ENCODE data around the gene ETV5. TPM values are rescaled to one million over a fixed set of nuclear protein-coding genes. Genes with fewer than 3 reads are reported as not detected.

The ETV5 gene
- total RNA-seq, 6 donors from 2014 or later: 15.7 to 95.8 (median 41.4) TPM

- Histone ChIP-seq H3K36me3 (no peaks in the 10 kb centered on the region), H3K4me3 (no peak overlapping the region), H3K4me1 (no peaks in the 10 kb centered on the region), H3K9me3 (no peaks in the 10 kb centered on the region), H3K27ac (no peak overlapping the region), H3K27me3 (no peaks in the 10 kb centered on the region)
- WGBS, 2 donors: 80 to 87% methylated on average over 4 of the region's 4 CpGs
- no peak for ATAC-seq (ENCODE audit: low FRiP score in 2 of 2)
- TF ChIP-seq POLR2AphosphoS5 (IDR thresholded peaks at IDR 0.05) (no peak), POLR2A (IDR thresholded peaks at IDR 0.05) (no peak), EP300 (IDR thresholded peaks at IDR 0.05) (no peak), CTCF (IDR thresholded peaks at IDR 0.05) (no peak)
- no peak for DNase-seq
Observed at GRCh38 chr3:186012137-186012536, 96.8 kb downstream of the ETV5 start.

DNA sequence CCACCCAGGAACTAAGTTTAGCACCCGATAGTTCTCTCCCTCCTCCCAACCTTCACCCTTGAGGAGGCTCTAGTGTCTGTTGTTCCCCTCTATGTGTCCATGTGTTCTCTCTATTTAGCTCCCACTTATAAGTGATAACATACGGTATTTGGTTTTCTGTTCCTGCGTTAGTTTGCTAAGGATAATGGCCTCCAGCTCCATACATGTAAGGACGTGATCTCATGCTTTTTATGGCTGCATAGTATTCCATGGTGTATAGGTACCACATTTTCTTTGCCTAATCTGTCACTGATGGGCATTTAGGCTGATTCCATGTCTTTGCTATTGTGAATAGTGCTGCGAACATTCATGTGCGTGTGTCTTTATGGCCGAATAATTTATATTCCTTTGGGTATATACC lies 104.2 kb downstream of the ETV5 start:
- DNase-seq (no peak), ATAC-seq (ENCODE audit: low FRiP score in 2 of 2) (no peak)
- Histone ChIP-seq H3K9me3 (no peaks in the 10 kb centered on the region), H3K27ac (no peak overlapping the region), H3K4me3 (no peak overlapping the region), H3K27me3 (no peaks in the 10 kb centered on the region), H3K4me1 (no peaks in the 10 kb centered on the region), H3K36me3 (no peaks in the 10 kb centered on the region)
- TF ChIP-seq POLR2AphosphoS5 (IDR thresholded peaks at IDR 0.05) (no peak), POLR2A (IDR thresholded peaks at IDR 0.05) (no peak), CTCF (IDR thresholded peaks at IDR 0.05) (no peak), EP300 (IDR thresholded peaks at IDR 0.05) (no peak)
- WGBS, 2 donors: 89 to 96% methylated on average over 7 of the region's 7 CpGs

- DNase-seq (no peak), ATAC-seq (ENCODE audit: low FRiP score in 2 of 2) (no peak)
- H3K4me1 ChIP-seq: no peaks in the 10 kb centered on the region
Observed at GRCh38 chr3:186004209-186004608, 104.7 kb downstream of the ETV5 start.

DNA sequence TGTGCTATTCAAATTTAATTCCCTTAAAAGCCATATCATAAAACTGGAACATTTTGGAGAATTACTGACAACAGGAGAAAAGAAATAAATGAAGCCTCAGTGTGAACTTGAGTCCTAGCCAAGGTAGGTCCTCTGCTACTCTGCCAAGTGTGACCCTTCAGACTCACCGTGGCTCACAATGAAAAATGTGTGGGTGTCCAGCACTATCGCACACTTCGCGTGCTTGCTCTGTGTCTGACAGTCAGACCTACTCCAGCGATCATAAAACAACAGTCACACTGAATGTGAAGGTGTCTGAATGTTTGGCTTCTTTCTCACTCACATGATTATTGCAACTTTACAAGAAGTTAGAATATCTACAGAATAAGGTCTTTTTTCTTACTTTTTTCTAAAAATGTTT lies 105.3 kb downstream of the ETV5 start:
- Histone ChIP-seq H3K9me3 (no peaks in the 10 kb centered on the region), H3K27ac (no peak overlapping the region), H3K4me1 (no peaks in the 10 kb centered on the region), H3K4me3 (no peak overlapping the region), H3K36me3 (no peaks in the 10 kb centered on the region), H3K27me3 (no peaks in the 10 kb centered on the region)
- DNase-seq (no peak), ATAC-seq (ENCODE audit: low FRiP score in 2 of 2) (no peak)
- TF ChIP-seq CTCF (IDR thresholded peaks at IDR 0.05): no peak
- TF ChIP-seq POLR2AphosphoS5 (IDR thresholded peaks at IDR 0.05): no peak
- TF ChIP-seq EP300 (IDR thresholded peaks at IDR 0.05): no peak
- TF ChIP-seq POLR2A (IDR thresholded peaks at IDR 0.05): no peak
- 70 to 76% methylated on average over 5 of the region's 5 CpGs for WGBS, 2 donors

More at GRCh38 chr3:186004209-186004608, 104.7 kb downstream of the ETV5 start:
- no peaks in the 10 kb centered on the region for H3K27me3 ChIP-seq
- no peaks in the 10 kb centered on the region for H3K36me3 ChIP-seq
- TF ChIP-seq EP300 (IDR thresholded peaks at IDR 0.05) (no peak), POLR2A (IDR thresholded peaks at IDR 0.05) (no peak), CTCF (IDR thresholded peaks at IDR 0.05) (no peak), POLR2AphosphoS5 (IDR thresholded peaks at IDR 0.05) (no peak)
- H3K4me3 ChIP-seq: no peak overlapping the region
- WGBS, 2 donors: 66 to 67% methylated on average over 3 of the region's 3 CpGs
- no peaks in the 10 kb centered on the region for H3K9me3 ChIP-seq
- no peak overlapping the region for H3K27ac ChIP-seq

DNA sequence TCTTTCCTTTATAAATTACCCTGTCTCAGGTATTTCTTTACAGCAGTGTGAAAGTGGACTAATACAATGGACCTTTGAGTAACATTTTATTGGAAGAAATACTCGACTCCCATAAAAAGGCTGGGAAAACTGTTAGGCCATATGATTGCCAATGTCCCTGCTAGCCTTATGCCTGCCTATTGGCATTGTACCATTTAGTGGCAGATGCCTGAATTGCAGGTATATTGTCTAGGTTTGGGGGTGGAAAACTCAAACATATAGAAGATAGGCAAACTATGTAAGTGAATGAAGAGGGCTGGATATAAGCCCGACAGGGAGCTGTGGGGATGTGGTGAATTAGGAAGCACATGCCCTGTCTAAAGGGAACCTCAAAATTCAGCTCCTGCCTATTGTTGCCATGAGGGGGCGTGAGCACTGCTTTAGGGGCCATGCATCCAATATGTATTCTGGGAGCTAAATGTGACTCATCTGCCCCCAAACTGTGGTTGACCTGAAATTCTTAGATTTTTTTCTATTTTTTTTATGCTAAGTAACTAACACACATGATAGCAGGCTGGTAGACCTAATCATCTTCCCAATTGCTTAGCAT lies 105.9 kb downstream of the ETV5 start:
- H3K27me3 ChIP-seq: no peaks in the 10 kb centered on the region
- H3K36me3 ChIP-seq: no peaks in the 10 kb centered on the region
- H3K9me3 ChIP-seq: no peaks in the 10 kb centered on the region
- H3K27ac ChIP-seq: no peak overlapping the region
- DNase-seq: no peak
- ATAC-seq (ENCODE audit: low FRiP score in 2 of 2): peak in 1 of 2 donors; percentile 40
- no peak overlapping the region for H3K4me3 ChIP-seq
- no peaks in the 10 kb centered on the region for H3K4me1 ChIP-seq
- 55 to 56% methylated on average over 3 of the region's 3 CpGs for WGBS, 2 donors
- peak in 2 of 6 experiments; percentile 7 to 12 for TF ChIP-seq CTCF (IDR thresholded peaks at IDR 0.05)
- TF ChIP-seq POLR2AphosphoS5 (IDR thresholded peaks at IDR 0.05): no peak
- no peak for TF ChIP-seq EP300 (IDR thresholded peaks at IDR 0.05)
